GM19324 (cell line): Measurements from ENCODE around the gene RCE1.

Experiments used
- ATAC-seq: cut with Tn5 transposase; IDR thresholded peaks from one replicate; pipeline ENCODE4 v1.9.1; 2021; ENCODE audit warnings: mild to moderate bottlenecking, moderate library complexity; ENCODE audit not compliant: unreplicated experiment, low FRiP score

Gene RCE1

DNA sequence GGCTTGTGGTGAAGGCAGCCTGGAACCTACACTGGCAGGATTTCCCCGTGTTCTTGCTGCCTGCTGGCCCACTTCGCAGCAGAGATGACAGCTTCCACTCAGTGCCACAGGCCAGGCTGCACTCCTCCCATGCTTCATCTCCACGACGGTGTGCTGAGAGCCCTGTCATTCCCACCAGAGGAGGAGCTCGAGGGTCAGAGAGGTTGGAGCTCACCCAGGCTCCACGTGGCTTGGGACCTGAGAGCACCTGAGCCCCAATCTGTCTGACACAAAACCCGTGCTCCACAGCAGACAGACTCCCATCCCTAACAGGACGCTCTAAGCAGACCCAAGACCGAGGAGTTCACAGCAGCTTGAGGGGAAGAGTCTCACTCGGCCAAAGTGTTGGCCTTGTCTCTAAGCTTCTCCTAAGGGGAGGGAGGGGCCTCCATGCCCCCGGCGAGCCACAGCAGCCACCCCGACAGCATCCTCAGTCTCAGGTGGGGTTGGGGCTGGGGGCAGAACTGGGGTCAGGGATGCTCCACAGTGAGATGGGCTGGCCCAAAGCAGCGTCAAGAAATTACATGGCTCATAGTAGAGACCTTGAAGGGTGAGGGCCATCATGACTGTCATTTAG, 24.3 kb downstream of the RCE1 start:
- ATAC-seq = no peak

DNA sequence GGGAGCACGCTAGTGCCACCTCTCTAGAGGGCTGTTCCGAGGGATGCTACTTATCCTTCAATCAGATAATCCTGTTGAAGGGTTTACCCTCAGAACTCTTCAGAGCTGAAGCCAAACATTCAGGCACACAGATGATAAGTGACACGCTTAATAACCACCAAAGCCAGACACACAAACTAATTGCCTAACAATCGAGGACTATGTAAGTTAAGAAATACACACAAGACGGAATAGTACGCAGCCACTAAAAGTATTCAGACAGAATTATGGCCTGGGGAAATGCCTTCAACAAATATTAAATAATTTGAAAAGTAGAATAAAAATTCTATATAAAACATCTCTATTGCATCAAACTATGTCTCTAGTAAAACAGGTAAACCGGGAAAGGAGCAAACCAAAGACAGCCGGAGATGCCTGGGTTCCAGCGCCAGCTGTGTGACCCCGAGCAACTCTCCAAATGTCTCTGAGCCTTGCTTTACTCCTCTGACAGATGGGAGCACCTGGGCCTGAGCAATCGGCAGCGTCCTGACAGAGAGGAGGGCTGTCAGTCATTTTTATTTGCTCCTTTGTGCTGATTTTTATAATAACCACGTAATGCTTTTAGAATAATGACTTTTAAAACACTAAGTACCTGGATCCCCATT, 25.0 kb downstream of the RCE1 start:
- ATAC-seq = no peak

DNA sequence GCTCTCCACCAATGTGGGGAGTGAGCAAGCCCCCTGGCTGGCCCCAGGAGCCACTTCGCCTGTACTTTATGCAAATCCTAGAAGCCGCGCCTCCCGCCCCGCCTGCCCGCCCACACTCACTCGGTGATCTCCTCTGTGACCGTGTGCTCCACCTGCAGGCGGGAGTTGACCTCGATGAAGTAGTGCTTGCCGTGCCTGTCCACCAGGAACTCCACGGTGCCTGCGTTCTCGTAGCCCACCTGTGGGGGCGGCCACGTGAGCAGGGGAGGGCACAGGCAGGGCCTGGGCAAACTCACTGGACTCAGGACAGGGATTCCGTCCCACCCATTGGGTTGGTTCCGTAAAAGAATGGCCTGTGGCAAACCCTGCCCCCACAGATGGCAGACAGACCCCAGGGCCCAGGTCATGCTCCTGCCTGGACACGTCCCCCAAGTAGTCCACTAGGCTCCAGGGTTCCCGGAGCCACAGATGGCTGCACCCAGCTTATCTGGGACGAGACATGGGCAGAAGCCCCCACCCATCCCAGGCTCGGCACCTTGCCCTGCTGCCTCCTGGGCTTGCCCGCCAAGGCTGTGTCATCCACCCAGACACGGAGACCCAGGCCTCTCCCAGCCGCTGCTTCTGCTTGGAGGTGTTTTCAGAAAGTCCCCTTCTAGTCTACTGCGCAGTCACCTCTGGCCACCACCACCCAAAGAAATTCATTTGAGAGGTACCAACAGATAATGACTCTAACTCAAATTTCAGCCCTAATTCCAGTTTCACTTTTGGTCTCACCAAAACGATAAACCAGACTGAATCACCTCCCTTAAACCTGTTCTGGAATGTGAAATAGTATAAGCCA, 25.7 kb downstream of the RCE1 start:
- ATAC-seq = no peak

DNA sequence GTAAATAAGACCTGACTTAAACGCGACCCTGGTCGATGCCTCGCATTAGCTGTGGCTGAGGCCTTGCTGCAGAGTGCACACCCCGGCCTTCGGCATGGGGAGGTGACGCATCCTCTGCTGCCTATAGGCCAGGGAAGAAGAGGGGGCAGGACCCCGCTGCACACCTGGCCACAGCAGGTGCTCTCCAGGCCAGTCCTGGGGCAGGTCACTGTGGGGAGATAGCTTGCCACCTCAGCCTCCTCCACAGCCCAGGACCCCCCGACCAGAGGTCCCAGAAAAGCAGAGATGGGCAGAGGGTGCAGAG, 26.3 kb downstream of the RCE1 start:
- ATAC-seq = no peak

DNA sequence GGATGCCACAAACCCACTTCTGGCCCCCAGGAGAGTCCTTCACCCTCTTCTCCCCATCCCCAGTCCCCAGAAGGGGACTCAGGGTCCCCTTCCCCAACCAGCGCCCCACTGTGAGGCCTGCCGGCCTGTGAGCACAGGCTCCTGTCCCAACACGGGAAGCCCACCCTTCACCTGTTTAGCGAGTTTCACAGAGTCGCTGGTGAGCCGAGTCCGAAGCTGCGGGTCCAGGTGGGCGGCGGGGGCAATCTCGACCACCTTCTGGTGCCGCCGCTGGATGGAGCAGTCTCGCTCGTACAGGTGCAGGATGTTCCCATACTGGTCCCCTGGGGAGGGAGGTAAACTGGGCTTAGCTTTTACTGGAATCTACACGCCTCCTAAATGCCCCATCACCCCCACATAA, 26.9 kb downstream of the RCE1 start:
- ATAC-seq = no peak

DNA sequence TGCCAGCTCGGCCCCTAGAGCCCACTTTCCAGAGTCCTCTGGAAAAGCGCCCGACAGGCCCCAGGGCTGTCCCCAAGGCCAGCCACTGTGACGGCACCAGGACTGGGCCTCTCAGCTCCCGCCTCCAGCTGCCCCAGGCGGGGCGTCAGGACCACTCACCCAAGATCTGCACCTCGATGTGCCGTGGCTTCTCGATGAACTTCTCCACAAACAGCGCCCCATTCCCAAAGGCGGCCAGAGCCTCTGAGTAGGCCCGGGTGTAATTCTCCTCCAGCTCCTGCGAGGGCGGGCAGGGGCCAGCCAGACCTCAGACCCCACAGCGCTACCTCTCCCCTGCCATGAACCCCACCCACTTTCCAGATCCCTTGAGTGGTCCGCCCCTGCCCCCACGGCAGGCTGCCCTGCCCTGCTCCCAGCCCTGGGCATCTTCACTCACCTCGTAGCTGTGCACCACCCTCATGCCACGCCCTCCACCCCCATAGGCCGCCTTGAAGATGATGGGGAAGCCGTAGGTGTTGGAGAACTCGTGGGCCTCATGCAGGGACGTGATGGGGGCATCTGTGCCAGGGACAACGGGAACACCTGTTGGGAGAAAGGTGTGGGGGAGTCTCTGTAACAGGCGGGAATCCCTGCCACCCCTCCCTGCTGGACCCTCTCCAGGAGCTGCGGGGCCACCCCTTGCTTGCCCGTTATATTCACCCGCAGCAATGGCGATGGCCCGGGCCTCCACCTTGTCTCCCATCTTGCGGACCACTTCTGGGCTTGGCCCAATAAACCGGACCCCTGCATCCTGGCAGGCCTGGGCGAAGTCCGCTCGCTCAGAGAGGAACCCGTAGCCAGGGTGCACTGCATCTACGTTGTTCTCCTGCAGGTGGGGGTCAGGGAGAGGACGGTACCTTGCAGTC, 27.6 kb downstream of the RCE1 start:
- ATAC-seq = no peak

DNA sequence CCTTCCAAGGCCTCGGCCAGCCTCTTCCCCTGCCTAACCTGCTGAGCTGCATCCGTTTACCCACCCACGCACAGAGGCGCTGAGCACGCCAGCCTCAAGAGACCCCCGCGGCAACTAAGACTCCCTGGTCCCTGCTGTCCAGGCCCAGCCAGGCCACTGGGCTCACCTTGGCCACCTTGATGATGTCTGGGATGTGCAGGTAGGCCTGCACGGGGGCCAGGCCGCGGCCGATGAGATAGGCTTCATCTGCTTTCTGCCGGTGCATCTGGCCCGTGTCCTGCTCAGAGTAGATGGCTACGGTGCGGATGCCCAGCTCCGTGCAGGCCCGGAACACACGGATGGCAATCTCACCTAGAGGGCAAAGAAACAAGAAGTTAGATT, 28.3 kb downstream of the RCE1 start:
- no peak for ATAC-seq

DNA sequence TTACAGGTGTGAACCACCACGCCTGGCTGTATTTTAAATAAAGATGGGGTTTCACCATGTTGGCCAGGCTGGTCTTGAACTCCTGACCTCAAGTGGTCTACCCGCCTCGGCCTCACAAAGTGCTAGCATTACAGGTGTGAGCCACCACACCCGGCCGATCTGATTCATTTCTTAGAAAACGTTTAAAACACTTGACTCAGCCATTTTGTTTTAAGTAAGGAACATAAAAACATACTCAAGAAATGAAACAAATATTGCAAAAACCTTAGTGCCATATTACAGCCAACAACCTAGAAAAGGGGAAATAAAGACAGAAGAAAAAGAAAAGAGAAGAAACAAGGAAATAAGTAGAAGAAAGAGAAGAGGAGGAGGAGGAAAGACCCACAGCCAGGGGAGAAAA, 31.0 kb downstream of the RCE1 start:
- no peak for ATAC-seq

DNA sequence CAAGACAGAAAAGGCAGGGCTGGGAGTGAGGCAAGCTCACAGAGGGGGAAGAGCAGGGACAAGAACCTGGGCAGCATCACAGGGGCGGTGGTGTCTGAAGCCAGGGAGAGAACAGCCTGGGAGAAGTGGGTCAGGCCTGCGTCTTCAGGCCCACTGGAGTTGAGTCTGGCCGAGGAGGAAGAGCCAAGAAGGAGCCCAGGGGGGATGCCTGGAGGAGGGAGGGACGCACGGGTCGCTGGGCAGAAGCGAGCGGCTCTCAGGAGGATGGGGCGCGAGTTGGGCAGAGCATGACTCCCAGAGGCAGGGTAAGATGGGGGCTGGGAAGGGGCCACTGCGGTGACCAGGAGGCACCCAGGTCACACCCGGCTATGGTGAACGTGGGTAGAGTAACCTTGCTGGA, 32.1 kb downstream of the RCE1 start:
- no peak for ATAC-seq

DNA sequence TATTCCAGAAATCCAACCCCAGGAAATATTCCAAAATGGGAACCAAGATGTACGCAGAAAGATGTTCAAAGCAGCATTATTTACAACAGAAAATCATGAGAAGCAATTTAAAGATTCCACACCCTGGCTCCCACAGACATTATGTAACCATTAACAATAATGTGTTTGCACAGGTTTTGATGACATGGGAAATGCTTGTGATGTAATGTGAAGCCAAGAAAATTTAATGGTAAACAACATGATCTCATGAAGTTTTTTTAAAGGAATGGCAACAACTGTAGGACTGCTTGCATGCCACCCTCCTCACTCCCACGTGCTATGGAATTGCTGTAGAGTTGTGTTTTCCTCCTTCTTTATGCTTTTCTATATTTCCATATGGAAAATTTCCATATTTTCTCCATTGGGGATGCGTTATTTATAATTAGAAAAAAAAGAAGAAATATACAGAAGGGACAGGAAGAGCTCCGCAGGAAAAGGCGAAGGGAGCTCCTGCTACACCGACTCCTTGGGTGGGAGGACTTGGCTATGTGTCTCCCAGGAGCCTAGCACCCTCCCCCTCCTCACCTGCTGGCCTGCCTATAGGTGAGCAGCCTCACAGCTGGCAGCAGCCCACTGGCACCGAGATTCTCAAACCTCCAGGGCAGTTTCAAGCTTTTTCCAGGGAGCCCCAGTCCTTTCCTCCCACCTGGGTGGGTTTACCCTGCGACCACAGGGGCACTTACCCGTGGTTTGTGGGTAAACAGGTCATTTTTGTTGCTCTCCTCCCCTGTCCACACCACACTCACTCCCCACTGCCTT, 34.5 kb downstream of the RCE1 start:
- no peak for ATAC-seq

DNA sequence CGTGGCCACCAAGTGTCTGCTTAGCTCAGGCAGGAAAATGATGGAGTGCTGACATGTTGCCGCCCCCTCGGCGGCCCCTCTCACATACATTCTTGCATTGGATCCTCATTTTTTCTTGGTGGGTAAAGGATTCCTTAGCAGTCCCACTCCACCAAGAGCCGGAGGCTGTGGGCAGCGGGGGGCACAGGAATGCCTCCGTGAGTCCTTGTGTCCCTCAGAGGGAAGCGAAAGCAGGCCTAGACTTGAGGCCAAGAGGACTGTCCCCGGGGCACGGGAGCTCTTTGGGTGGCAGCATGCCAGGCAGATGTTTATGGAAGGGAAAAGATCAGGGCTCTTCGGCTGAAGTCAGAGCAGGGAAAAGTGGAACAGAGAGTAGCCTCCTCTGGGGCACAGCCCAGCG, 35.2 kb downstream of the RCE1 start:
- no peak for ATAC-seq

DNA sequence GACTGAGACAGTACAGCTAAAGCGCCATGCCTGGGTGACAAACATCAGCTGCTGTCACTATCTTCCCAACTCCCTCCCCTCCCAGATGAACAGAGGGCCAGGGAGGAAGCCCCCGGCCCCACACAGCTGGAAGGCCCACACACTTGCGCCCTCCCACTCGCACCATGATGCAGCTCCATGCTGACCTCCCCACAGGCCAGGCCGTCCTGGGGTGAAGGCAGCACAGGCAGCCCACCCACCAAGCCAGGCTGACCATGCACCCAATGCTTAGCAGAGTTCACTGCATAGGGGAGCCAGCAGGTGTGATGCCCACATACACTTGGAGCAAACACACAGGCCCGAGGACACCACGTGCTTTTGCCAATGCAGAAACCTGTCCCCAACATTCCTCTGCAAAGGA, 35.8 kb downstream of the RCE1 start:
- ATAC-seq = no peak

DNA sequence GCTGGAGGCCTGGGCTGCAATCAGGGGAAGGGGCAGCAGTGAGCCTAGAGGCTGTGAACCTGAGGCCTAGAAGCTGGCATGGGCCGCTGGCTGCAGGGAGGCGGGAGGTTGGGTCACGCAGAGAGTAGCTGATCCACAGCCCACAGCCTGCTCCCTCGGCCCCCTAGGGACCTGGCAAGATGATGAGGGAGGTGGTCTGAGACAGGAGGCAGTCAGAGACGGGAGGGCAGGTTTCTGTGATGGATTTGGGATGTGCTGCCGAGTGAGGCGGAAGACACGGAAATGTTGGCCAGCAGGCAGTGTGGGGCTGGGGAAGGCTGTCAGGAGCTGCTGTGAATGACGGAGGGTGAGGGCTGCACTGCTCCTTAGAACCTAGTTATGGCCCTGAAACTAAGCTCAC, 36.3 kb downstream of the RCE1 start:
- ATAC-seq = no peak

DNA sequence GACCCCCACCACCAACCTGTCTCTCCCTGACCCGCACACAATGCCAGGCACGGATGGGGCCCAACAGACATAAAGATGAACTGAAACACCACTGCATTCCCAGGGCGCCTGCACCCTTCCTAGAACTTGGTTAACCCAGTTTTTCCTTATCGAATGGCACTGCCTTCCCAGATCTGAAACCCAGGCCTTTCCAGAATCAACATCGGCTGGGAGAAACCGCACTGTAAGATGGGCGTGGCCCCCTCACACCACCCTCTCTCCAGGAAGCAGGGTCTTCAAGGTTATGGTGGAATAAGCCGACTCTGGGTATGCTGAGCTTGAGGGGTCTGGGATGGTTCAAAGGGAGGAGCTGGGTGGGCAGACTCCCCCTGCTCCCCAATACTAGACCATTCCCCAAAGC, 36.8 kb downstream of the RCE1 start:
- ATAC-seq = no peak

DNA sequence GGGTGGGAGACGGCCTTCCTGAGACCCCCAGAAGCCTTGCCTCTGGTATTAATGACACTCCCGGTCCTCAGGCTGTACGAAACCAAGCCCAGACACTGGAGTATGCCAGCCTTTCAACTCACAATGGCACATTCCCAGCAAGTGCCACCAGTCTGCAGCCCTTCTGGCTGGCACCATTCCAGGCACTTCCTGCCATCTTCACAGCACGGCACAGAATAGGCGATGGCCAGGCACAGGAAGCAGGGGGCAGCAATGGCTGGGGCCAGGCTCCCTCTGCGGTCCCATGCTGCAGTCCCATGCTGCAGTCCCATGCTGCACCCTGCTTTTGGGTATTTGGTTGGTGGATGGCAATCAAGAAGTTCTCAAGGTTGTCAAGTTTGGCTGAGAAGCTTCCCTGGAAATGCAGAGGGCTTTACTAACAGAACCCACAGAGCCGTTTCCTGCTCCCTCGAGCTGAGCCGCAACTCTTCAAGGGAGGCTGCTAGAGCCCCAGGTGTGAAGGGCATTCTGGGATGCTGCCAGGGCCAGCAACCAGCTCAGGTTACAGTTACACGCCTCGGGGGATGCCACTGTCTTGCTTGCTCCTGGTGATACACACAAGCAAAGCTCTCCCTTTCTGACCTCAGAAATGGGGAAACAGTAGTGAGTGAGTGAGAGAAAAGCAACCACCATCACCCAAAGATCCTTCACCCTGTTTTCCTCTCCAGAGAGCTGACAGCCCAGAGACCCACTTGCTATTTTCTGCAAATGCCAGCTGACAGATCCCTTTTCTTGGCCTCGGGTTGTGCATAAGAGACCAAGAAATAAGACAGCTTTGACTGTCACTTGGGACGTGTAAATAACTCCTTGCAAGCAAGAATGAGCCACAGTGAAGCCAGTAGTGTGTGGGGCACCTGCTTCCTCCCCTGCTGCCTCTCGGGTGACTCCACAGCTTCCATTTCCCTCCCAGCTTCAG, 37.5 kb downstream of the RCE1 start:
- ATAC-seq = no peak

DNA sequence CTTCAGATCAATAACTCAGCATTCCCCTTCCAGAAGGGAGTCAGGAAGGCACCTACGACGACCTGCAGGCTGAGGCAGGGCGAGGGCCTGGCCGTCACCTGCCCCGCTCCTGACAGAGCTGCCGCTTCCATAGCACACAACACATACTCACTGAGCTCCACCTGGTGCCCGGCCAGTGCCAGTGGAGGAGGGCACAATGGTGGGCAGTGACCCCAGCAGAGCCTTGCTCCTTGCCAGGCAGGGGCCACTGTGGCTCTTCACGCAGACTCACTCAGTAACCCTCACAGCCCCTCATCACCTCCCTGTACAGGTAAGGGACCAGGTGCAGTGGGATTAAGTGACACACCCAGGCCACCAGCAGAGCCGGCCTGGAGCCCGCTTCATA, 38.2 kb downstream of the RCE1 start:
- ATAC-seq = no peak

DNA sequence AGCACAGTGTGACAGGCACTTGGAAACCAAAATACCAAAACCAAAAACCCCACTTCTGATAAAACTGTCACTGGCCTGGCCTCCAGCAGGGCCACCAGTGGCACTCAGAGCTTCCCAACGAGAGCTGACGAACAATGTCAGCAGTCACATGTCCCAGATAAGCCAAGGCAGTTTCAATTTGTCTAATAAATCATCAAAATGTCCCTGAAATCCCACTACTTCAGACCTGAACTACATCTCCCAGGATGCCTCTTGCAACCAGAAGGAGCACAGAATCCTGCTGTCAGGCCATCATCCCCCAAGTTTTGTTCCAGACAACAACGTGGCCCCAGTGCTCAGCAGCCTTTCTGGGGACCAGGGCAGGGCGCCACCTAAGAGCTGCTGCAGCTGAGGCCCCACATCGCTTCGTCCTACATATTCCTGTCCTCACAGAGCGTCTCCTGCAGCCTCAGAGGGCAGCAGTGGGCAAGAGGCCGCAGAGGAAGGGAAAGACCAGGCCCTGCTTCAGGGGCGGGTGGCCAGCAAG, 38.7 kb downstream of the RCE1 start:
- ATAC-seq = no peak

DNA sequence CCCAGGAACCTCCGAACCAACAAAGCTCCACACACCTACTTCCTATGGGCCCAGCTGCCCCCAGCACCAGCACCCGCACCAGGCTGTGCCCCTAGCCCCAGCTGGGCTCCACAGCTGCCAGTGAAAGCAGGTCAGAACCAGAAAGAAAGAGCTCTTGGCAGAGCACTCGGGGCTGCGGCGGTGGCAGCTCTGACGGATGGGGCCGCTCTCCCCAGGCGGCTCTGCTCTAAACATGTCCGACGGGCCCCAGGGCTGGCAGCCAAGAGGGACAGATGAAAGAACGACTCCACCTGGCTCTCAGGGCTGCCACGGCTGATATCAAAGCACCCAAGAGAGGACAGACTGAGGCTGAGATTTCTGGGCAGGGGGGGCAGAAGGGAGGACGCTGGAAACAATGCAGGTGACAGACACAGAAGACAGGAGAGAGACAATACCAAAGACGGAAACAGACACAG, 39.3 kb downstream of the RCE1 start:
- no peak for ATAC-seq
